C4-2B (cell line): ENCODE results near the gene COL2A1.

ENCODE experiments used
- H3K27ac ChIP-seq: fragments of 450-650 bp; 2 replicates; pipeline ENCODE4 v1.5.1; 2017
- CTCF ChIP-seq: fragments of 450-650 bp; conservative IDR thresholded peaks from 2 replicates; pipeline ENCODE4 v1.5.1; 2017; ENCODE audit warnings: mild to moderate bottlenecking
- ZFX ChIP-seq: fragments of 450-650 bp; IDR thresholded peaks from 2 replicates; pipeline ENCODE4 v1.6.1; 2017

Gene COL2A1

GRCh38 chr12:48017496-48017895 is 13.2 kb upstream of the COL2A1 start:
- peak overlapping the region; percentile 2; the same call in 1 of the 2 replicates for H3K27ac ChIP-seq
- TF ChIP-seq ZFX (no peak), CTCF (no peak)

- H3K27ac ChIP-seq, result no peak overlapping the region
- TF ChIP-seq CTCF (no peak), ZFX (no peak)
Measured at GRCh38 chr12:48016373-48017020, 12.2 kb upstream of the COL2A1 start.

GRCh38 chr12:48015954-48016353 is 11.7 kb upstream of the COL2A1 start:
- H3K27ac ChIP-seq, result no peak overlapping the region
- TF ChIP-seq ZFX (no peak), CTCF (no peak)

GRCh38 chr12:48015129-48015528 is 10.9 kb upstream of the COL2A1 start:
- TF ChIP-seq CTCF, result no peak
- no peak for TF ChIP-seq ZFX
- H3K27ac ChIP-seq, result peak overlapping the region; percentile 22; the same call in 1 of the 2 replicates

- H3K27ac ChIP-seq, result peak overlapping the region; percentile 63
Measured at GRCh38 chr12:48013287-48013686, 9.0 kb upstream of the COL2A1 start.

GRCh38 chr12:48012070-48012469 is 7.8 kb upstream of the COL2A1 start:
- H3K27ac ChIP-seq, result peak overlapping the region; percentile 47; the same call in 1 of the 2 replicates
- TF ChIP-seq CTCF, result no peak; the same call in 1 of the 2 replicates
- TF ChIP-seq ZFX, result no peak

More at GRCh38 chr12:48013287-48013686, 9.0 kb upstream of the COL2A1 start:
- TF ChIP-seq ZFX (no peak), CTCF (no peak)

- peak overlapping the region; percentile 47; the same call in 1 of the 2 replicates for H3K27ac ChIP-seq
- no peak for TF ChIP-seq CTCF
- no peak for TF ChIP-seq ZFX
Measured at GRCh38 chr12:48010366-48010970, 6.2 kb upstream of the COL2A1 start.
